ENCODE data around the gene FABP1.

Gene FABP1

DNA sequence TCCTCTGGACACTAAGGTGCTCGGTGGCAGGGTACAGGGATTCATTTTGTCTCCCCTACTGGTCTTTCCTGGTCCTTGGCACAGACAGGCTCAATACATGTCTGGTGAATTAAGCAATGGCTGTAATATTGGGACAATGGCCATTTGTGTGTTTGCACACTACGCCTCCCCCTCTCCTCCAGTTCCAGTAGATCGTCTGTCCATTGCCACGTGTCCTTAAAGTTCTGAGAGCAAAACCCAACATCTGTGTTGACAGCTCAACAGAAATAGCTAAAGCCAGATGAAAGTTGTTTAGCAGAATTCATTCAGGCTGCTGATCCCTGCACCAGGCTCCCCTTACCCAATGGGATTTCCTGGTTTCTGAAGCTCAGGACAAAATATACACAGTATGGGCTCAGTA is 9.0 kb upstream of the FABP1 start:
- no peak for DNase-seq

GRCh38 chr2:88133875-88134274 is 6.0 kb upstream of the FABP1 start:
- no peak for DNase-seq

DNA sequence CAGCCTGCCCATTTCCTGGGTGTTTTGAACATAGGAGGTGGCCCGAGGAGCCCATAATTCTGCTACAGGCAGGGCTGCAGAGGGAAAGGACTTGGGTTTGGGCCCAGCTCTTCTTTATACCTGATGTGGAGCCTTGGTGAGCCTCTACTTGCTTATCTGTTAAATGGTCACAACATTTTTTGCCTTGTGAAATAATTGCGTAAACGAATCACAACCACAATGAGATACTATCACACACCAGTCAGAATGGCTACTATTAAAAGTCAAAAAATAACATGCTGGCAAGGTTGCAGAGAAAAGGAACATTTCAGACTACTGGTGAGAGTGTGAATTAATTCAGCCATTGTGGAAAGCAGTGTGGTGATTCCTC is 4.1 kb upstream of the FABP1 start:
- DNase-seq = no peak

DNA sequence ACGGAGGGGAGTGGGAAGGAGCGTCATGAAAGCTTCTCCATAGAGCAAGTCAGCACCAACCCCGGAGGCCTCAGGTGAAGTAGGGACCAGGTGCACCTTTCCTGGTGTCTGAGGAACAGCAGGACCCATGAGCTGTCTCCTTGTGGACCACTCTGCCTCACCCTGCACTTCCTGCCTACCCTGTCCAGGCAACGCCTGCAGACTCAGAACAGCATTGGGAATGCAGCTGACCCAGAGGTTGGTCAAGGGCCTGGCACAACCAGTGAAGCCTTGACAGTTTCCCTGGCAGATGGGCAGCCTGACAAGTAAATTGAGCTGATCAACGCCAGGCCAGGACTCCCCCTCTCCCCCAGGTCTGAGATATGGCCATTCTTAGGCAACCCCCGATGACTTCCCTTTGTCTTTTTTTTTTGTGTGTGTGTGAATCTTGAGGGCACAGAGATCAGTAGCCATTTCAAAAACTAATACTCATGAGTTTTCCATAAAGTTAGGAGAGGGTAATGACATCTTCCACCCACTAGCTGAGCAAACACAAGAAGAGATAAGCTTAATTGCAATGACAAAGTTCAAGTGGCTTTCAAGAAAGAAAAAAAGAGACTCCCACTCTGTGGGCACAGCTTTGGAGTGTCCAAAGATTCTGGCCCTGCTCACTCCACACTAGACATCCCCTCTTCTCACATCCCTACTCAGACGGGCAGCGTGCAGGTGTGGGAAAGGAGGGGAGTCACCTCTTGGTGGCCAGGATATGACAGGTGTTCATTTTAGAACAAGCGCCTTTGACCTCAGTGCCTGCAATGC is 3.5 kb upstream of the FABP1 start:
- DNase-seq = no peak

DNA sequence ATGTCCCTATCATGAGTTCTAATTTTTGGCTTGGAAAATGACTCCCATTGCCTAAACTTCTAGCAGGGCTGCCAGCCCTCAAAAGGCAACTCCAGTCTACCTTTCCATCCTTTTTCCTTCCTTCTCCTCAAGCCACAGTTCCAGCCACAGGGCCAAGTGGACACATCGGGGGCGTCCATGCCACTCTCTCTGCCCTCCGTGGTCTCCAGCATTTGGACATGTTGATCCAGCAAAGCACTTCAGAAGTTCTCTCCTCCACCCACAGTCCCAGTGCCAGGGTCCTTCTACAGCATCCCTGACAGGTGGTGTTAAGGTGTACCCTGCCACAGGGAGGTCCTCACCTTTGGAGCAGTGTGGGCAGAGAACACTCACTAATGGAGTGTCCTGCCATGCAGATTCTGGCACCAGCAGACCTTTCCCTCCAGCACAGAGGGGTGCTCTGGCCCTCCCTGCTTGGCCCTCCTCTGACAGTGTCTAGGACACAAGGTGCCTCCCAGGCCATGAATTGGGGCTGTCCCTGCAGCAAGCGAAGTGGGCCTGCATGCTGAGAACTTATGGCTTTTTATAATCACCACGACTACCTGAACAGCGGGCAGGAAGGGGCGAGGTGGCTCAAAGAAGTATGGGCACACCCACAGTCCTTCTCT is 1.6 kb upstream of the FABP1 start:
- DNase-seq = no peak

GRCh38 chr2:88128654-88129312 is 921 bp upstream of the FABP1 start:
- DNase-seq = no peak

DNA sequence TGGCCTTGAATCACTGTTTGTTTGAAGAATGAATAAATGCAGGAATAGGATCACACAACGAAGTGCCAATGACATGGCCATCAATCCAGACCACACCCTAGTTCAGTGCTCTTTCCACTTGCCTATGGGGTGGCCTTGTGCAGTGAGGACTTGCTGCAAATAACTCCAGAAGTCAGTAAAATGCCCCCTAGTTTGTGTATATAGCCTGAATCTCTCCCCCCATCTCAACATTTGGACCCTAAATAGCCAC is 299 bp downstream of the FABP1 start:
- DNase-seq = no peak

- DNase-seq = no peak
Observed at GRCh38 chr2:88126772-88127637, 857 bp downstream of the FABP1 start.

- DNase-seq = no peak
Observed at GRCh38 chr2:88125924-88126771, 1.7 kb downstream of the FABP1 start.

DNA sequence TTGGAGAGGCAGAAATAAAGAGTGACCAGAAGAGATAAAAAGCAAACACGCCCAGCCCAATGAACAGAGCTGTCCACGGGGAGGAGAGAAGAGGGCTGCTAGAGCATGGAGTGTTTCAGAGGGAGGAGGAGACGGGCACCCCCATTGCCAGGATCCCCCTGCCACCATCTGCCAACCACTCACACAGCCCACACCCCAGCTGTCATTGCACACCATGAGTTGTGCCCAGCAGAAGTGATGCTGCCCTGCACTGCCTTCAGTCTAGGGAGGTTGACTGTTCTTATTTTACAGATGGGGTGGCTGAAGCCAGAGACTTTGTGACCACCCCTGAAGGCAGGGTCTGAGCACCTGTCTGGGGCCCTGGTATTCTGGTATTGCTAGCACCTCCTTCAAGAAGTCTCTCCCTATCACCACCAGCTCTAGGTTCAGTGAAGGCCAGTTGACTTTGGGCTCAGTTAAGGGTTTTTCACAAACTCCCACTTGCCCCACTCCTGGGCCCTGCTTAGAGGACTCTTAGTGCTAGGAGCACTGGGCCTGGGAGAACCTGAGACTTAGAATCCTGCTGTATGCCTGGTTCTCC is 2.4 kb downstream of the FABP1 start:
- no peak for DNase-seq

- no peak for DNase-seq
Observed at GRCh38 chr2:88123975-88124917, 3.6 kb downstream of the FABP1 start.

DNA sequence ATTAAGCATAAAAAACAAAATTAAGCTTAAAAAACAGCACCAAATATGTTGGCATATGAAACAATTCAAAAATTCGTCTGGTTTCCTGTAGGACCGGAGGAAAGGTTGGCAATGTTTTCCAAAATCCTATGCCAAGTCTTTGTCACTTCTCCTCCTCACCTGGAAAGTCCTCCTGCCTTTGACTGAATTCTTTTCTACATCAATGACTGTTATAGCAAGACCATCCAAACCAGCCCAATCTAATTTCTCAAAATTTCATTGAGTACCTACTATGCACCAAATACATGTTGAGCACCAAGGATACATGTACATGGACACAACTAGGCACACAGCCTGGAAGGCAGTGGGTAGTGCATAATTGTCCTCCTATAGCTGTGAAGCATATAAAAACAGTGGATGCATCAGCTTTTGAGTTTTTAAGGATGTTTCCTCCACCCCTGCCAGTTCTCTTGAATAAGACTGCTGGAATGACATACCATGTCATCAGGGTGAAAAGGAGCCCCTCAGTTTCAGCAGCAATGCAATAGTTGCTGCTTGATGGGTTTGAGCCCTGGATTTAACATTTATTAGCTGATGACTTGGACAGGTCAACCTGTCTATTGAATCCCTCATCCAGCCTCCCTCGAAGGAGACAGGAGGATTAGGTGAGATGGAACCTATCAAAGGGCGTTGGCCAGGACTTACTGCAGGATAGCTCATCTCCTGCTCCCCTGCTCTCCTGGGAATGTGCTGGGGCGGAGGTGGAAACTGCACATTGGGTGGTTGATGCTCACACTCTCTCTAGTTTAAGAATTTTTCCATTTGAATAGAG is 4.5 kb downstream of the FABP1 start:
- DNase-seq = no peak

GRCh38 chr2:88122141-88122884 is 5.5 kb downstream of the FABP1 start:
- no peak for DNase-seq

DNA sequence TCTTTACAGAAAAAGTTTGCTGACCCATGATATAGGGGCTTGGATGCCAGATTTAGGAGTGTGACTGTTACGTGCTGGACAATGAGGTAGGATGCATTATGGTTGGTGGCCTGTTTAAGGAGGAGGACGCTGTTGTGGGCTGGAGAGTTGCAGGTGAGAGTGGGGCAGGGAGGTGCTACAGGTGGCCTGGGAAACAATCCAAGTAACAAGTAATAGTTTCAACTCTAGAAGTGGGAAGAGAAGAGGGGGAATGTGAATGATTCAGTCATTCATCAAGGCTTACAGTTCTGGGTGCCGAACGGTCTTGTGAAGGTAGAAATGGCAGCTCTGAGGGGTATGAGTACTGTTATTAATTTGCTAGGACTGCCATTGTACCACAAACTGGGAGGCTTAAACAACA is 6.2 kb downstream of the FABP1 start:
- DNase-seq = no peak

DNA sequence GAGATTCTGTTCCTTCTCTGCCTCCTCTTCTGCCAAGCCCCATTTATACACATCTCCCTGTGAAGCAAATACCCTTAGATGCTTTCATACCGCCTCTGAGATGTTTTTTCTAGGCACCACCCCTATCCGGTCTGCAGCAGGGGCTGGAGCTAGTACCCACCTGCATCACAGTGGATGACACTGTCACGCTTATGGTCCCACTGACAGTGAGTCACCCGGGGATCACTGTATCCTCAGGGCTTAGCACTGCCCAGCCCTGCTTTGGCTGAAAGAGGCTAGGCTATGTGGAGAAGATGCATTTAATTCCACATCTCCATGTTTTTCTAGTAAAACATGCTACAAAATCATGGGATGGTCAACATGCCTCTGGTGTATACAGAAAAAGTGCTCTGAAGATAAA is 9.9 kb downstream of the FABP1 start:
- no peak for DNase-seq

- no peak for DNase-seq
Observed at GRCh38 chr2:88116669-88117432, 11.0 kb downstream of the FABP1 start.

DNA sequence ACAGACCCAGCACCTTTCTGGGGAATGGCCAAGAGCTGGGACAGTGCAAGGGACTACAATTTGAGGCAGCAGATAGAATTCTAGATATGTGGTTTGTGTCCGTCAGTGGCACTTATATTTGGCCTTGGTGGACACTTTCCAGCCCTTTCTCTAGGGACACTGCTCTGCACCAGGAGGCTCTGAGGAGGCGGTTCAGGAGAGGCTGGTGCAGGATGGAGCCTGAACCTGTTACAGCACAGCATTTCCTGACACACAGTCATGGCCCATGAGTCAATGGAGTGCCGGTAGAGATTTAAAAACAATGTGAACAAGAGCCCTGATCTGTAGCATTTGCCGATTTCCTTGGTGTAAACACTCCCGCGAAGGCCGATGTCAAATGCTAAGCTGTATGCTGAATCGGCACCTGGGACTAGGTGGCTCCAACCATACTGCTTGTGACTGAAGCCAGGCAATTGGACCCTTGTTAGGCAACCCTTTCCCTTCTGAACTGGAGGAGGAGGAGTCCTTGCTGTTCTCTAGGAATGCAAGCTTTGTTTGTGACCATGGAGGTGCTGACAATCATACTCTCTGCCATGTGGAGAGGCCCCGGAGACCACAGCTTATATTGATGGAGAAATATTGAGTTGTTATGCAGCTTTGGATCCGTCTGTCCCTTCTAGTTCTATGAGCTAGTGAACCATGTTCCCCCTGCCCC is 11.9 kb downstream of the FABP1 start:
- no peak for DNase-seq

DNA sequence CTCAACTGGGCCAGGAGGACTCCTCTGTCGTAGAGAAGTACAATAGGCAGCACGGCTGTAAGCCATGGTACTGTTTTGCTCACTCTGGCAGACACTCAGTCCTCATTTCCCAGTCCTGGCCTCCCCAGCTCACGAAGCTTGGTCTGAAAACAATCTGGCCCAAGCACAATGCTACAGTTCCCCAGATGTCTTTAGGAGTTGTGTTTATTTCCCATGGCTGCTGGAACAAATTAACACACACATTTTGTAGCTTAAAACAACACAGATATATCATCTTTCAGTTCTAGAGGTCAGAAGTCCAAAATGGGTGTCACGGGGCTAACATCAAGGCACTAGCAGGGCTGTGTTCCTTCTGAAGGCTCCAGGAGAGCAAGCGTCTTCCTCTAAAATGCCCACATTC is 13.0 kb downstream of the FABP1 start:
- DNase-seq = no peak
